ENCODE data around the gene GDF2.

Gene GDF2

DNA sequence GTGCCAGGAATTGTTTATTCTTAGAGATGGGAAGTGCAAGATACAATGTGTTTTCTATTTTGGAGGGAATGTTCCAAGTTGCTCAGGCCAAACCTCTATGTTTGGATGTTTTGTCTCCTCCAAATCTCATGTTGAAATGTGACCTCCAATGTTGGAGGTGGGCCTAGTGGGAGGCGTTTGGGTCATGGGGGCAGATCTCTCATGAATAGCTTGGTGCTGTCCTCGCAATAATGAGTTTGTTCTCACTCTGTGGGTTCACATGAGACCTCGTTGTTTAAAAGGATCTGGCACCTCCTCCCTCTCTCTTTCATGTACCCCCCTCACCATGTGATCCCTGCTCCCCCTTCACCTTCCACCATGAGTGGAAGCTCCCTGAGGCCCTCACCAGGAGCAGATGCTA lies 30.6 kb upstream of the GDF2 start:
- no peak for TF ChIP-seq ZFX (IDR thresholded peaks at IDR 0.05; ENCODE audit: borderline replicate concordance)
- TF ChIP-seq, protein P1, sequence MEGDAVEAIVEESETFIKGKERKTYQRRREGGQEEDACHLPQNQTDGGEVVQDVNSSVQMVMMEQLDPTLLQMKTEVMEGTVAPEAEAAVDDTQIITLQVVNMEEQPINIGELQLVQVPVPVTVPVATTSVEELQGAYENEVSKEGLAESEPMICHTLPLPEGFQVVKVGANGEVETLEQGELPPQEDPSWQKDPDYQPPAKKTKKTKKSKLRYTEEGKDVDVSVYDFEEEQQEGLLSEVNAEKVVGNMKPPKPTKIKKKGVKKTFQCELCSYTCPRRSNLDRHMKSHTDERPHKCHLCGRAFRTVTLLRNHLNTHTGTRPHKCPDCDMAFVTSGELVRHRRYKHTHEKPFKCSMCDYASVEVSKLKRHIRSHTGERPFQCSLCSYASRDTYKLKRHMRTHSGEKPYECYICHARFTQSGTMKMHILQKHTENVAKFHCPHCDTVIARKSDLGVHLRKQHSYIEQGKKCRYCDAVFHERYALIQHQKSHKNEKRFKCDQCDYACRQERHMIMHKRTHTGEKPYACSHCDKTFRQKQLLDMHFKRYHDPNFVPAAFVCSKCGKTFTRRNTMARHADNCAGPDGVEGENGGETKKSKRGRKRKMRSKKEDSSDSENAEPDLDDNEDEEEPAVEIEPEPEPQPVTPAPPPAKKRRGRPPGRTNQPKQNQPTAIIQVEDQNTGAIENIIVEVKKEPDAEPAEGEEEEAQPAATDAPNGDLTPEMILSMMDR (IDR thresholded peaks at IDR 0.05), result no peak
- H3K27ac ChIP-seq, result no peak overlapping the region

DNA sequence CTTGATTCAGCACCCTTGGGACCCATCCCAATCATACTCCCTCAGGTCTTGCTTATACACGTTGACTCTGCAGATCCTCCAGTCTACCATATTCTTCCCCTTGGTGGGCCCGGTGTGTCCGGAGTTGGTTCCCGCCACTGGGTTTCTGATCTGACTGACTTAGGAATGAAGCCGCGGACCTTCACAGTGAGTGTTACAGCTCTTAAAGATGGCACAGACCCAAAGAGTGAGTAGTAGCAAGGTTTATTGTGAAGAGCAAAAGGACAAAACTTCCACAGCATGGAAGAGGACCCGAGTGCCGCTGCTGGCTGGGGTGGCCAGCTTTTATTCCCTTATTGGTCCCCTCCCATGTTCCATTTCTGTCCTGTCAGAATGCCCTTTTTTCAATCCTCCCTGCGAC lies 28.2 kb upstream of the GDF2 start:
- TF ChIP-seq, protein P1 (IDR thresholded peaks at IDR 0.05), result no peak
- no peak for TF ChIP-seq ZFX (IDR thresholded peaks at IDR 0.05; ENCODE audit: borderline replicate concordance)

DNA sequence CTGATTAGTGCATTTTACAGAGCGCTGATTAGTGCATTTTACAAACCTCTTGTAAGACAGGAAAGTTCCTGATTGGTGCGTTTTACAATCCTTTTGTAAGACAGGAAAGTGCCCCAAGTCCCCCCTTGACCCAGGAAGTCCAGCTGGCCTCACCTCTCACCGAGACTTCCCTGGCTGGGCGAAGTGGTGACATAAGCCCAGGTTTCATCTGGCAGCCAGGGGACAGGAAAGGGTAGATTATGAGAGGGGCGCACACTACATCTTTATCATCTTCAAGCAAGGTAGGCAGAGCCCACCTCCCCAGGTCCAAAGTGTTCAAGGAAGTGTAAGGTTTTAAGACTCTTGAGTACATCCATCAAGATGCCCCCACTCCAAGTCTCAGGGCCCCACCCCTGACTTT lies 27.8 kb upstream of the GDF2 start:
- TF ChIP-seq, protein P1 (IDR thresholded peaks at IDR 0.05), result no peak
- no peak for TF ChIP-seq ZFX (IDR thresholded peaks at IDR 0.05; ENCODE audit: borderline replicate concordance)
- no peak overlapping the region for H3K27ac ChIP-seq

More for the DNA sequence above, 28.2 kb upstream of the GDF2 start:
- H3K27ac ChIP-seq, result no peak overlapping the region

DNA sequence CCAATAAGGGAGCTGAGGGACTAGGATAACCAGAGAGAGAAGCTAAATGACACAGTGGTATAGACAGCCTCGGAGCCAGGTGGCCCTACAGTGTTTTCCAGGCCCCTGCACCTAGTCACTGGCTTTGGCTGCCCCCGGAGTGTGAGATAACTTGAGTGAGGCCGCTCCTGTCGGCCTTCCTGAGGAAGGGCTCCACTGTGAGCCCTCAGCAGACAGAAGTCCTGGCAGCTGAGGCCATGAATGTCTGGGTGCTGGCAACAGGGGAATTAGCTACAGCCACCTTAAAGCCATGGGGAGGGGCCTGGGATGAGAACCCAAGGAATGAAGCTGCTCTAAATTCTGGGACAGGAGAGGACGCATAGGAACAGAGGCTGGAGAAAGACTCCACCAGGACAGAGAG lies 26.8 kb upstream of the GDF2 start:
- TF ChIP-seq ZFX (IDR thresholded peaks at IDR 0.05; ENCODE audit: borderline replicate concordance), result no peak
- TF ChIP-seq, protein P1 (IDR thresholded peaks at IDR 0.05), result no peak
- no peak overlapping the region for H3K27ac ChIP-seq

DNA sequence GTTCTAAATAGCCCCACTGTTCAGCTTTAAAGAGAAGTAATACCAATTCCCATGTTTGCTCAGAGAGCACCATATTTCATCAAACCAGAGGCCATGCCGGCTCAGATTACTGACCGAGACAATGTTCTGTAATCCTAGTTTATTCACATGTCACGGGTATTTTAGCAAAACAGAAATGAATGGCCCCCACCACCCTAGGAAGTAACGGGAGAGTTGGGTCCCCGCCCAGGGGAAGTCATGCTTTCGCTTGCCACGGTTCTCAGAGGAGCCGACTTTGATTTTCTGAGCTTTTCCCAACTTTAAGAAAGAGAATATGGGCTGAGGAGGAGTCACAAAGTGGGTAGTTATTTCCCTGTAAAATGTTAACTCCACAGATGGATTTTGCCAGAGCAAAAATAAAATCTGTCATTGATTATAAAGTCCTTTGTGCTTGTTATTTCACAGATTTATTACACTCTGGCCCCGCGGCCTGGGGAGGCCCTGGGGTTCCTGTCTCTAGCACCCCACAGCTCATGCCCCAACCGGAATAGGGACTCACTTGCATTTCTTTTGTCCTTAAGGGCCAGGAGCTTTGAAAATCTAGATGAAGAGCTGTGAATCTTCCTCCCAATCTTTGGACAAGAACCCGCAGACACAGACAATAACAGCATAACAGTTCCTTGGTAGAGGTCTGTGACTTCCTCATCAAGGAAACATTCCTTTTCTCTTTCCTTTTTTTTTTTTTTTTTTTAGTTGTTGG lies 25.9 kb upstream of the GDF2 start:
- TF ChIP-seq ZFX (IDR thresholded peaks at IDR 0.05; ENCODE audit: borderline replicate concordance), result no peak
- TF ChIP-seq, protein P1 (IDR thresholded peaks at IDR 0.05), result no peak
- H3K27ac ChIP-seq, result no peak overlapping the region

DNA sequence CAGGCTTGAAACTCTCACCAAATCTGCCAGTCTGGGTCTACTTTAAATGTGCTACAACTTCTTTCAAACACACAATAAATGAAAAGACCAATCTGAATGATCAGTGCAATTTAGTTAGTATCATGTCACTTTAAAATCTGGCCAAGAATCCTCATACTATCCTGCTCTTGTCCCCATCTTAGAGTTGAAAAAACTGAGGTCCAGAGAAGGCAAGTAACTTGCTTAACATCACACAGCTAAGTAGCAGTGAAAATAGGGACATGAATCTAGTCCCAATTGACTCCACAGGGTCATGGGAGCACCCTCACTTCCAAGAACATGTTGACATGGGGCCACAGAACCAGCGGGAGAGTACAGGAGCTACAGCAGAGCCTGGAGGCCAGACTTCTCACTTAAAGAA lies 25.3 kb upstream of the GDF2 start:
- TF ChIP-seq, protein P1 (IDR thresholded peaks at IDR 0.05), result no peak
- TF ChIP-seq ZFX (IDR thresholded peaks at IDR 0.05; ENCODE audit: borderline replicate concordance), result no peak
- no peak overlapping the region for H3K27ac ChIP-seq

DNA sequence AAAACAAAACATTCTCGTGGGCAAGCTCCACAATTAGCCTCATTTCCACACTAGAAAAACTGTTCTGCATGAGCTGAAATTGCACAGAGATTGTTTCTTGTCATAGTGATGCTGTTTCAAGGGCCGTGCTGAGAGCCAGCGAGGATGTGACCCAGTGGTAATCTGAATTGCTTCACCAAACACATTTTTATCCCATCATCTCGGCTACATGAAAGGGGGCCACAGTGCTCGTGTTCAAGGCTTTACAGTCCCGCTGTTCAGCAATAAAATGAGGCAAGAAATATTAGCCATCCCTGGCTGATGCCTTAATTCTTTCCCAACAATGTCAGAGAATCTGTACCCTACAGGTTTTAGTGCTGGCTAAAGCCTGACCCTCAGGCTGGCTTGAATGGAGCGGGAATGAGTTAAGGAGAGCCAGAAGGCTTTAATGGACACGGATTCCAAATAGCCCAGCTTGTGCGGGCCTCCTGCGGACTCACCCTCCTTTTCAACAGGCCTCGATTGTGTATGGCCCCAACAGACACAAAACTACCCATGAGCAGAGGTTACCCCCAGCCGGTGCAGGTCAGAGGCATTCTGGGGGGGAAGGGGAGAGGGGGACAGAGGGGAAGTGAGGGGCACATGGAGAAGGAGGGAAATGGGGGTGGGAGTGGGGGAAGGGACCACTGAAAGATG lies 24.3 kb upstream of the GDF2 start:
- TF ChIP-seq, protein P1 (IDR thresholded peaks at IDR 0.05), result no peak
- TF ChIP-seq ZFX (IDR thresholded peaks at IDR 0.05; ENCODE audit: borderline replicate concordance), result no peak
- no peak overlapping the region for H3K27ac ChIP-seq

Measured in 22Rv1 (cell line).